Measurements from ENCODE around the gene KCTD5.

The KCTD5 gene

DNA sequence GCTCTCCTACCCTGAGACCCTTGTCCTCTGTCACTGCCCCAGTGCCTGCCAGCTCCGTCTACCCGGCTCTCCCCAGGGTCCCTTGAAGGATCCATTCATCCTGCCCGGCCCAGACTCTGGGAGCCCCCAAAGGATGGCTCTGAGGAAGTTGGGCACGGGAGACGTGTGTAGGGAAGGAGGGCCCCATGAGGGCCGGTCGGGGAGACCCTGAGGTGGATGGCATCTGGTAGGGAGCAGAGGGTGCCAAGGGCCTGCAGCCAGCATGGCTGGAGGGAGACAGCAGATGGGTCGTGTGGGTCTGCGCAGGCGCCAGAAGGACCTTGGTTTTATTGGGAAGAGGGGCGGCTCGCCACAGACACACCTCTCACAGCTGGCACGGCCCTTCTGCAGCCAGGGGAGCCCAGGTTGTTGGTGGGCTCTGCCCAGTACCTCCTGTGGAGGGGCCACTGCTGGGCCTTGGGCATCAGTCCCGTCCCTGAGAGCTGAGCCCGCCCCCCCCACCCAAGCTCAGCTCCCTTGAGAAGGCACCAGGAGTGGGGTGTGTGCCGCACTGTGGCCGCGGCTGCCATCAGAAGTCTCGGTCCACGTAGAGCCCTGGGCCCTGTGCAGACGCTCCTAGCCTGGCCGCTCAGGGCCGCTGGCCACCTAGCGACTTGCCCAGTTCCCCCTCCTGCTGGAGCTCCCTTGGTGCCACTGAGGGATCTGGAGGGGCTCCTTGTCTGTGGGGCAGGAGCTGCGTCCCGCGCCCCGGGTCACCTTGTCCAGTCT is 16.0 kb downstream of the KCTD5 start:
- DNase-seq, result no peak

- DNase-seq, result no peak
Observed at GRCh38 chr16:2698965-2699750, 16.8 kb downstream of the KCTD5 start.

- DNase-seq, result no peak
Observed at GRCh38 chr16:2699791-2700600, 17.7 kb downstream of the KCTD5 start.

DNA sequence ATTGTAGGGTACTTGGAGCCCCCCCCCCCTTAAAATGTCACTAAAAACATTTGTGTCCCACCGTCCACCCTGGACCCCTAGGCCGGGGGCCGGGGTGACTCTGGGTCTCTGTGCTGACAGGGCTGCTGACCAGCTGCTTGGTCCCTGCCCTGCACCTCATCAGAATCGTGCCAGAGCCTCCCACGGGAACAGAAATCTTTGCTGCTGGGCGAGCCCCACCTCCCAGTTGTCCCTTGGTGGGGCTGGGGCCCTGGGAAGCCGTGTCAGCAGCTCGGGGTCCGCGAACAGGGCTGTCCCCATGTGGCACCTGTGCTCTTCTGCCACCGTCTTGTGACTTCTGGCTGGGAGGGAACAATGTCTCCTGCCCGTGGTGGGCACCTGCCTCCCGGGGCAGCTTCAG is 18.5 kb downstream of the KCTD5 start:
- DNase-seq, result no peak

- no peak for DNase-seq
Observed at GRCh38 chr16:2701272-2701671, 18.9 kb downstream of the KCTD5 start.

DNA sequence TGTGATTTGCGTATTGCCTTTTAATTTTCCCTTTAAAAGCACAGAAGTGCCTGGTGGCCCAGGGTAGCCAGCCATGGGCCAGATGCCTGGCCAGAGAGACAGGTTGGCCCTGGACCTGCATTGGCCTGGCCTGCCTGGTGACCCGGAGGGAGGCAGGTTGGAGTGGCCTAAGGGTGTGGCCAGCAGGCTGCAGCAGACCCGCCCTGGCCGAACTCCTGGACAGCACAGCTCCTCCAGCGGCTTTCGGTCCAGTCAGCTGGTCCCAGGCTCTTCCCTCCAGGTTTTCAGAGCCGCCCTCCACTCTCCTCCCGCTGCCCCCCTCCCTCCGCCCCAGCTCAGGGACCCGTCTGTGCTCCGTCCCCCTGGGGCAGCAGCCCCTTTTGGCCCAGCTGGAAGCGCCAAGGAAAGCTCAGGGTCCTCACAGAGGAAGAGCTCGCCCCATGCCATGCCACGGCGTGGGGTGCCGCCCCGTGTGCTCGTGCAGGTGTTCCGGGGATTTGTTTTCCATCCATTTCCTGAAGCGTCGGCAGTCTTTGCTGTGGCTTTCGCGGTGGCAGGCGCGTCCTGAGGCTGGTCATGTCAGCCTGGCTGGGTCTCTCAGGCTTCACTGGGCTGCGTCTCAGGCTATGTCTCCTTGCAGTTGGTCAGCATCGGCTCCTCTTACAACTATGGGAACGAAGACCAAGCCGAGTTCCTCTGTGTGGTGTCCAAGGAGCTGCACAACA is 19.6 kb downstream of the KCTD5 start:
- no peak for DNase-seq

DNA sequence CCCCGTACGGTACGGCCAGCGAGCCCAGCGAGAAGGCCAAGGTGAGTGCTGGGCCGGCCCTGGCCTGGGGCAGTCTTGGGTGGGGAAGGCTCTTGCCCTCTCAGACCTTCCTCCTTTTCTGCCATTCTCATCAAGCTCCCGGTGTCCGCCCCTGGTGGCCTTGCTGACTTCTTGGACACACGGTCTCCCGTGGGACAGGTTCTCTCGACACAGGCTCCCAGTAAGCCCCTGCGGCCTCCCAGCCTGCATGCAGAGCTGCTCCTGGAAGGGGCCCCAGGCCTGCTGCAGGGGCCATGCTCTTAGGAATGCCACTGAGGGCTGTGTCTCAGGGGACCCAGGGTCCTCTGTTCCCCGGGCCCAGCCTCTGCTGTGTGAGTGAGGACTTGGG is 20.1 kb downstream of the KCTD5 start:
- no peak for DNase-seq

GRCh38 chr16:2702871-2703745 is 20.8 kb downstream of the KCTD5 start:
- no peak for DNase-seq

DNA sequence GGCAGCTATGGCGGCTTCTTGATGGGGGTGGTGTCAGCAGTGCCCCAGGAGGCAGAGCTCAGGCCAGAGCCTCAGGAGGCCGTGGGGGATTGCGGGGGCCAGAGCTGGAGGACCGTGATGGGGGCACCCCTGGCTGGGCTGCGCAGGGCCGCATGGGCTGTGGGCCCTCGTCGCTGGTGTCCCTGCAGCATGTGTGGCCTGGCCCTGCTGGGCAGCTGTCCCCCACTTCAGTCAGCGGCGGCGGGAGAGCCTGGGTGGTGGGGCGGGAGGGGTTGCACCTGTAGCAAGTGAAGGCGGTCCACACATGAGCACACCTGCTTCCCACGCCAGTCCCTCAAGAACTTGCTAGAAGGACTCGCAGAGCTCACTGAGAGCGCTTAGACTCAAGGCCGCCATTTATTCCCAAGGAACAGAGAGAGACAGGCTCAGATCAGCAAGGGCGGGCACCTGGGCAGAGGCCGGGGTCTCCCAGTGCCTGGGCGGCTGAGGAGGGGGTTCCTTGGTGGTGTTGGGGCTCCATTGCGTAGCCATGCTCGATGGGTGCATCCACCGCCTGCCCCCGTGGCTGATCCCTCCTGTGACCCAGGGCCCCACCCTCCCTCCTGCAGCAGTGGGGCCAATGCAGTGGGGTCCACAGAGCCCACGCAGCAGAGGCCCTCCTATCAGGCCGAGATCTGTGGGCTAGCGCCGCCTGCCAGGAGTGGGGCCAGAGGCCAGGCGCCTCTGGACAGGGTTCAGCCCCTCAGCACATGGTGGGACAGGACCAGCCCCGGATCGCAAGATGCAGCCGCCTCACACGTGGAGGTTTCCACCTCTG is 22.1 kb downstream of the KCTD5 start:
- no peak for DNase-seq

- no peak for DNase-seq
Observed at GRCh38 chr16:2704983-2705275, 22.6 kb downstream of the KCTD5 start.

GRCh38 chr16:2705351-2705750 is 23.0 kb downstream of the KCTD5 start:
- DNase-seq, result no peak

- no peak for DNase-seq
Observed at GRCh38 chr16:2706085-2706484, 23.8 kb downstream of the KCTD5 start.

DNA sequence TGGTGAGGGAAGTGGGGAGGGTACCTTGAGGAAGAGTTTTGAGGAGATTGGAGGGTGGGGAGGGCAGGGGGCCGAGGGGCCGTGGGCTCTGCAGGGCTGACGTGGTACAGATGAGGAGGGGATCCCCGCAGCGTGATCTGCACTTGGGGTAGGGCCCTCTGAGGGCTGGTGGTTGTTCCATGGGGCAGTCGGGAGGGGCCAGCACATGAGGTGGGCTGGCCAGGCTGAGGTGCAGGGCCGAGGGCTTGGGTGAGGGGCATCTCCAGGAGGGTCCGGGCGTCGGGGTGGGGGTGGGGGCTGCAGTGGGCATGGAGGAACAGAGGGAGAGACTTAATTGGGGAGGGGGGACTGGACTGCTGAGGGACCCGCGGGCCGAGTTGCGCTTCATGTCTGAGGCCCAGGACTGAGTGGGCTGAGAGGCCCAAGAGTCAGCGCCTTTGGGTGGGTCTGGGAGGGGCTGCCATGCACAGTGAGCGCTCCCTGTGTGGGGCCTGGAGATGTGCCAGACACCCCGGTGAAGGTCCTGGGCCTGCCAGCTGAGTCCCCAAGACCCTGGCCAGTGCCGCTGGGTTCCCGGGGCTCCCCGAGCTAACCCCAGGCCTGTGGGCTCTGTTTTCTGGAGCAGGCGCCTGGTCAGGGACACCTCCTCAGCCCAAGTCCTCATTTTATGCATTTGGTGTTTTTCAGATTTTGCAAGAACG is 24.4 kb downstream of the KCTD5 start:
- no peak for DNase-seq

- no peak for DNase-seq
Observed at GRCh38 chr16:2707368-2708289, 25.3 kb downstream of the KCTD5 start.

DNA sequence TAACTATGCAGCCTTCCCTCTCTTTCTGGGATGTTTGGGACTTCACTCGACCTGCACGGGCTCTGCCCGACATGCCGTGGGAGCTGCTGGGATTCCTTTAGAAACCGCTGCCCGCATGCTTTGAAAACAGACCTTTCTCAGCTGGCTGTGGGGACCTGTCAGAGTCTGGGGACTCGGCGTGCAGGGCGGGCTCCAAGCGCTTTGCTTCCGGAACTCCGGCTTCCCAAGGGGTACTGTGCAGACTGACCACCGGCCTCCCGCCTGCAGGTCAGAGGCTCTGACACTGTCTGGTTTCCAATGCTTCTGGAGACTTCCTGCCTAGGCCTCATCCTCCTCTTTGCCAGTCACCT is 25.9 kb downstream of the KCTD5 start:
- DNase-seq, result no peak

- DNase-seq, result no peak
Observed at GRCh38 chr16:2708955-2709587, 26.7 kb downstream of the KCTD5 start.

- DNase-seq, result no peak
Observed at GRCh38 chr16:2709588-2709984, 27.3 kb downstream of the KCTD5 start.

- no peak for DNase-seq
Observed at GRCh38 chr16:2710021-2710710, 27.8 kb downstream of the KCTD5 start.

Data from CD4-positive, alpha-beta T cell treated with Interleukin-6 for 4 hours (primary cell).